Measurements from ENCODE around the gene TVP23A.

Gene TVP23A

GRCh38 chr16:10817963-10818941 lies at the start of gene TVP23A:
TSS of gene TVP23A (minus strand) at chr16:10818794. CDS start at chr16:10818493, 301 bp downstream.
- DNase-seq, result no peak

DNA sequence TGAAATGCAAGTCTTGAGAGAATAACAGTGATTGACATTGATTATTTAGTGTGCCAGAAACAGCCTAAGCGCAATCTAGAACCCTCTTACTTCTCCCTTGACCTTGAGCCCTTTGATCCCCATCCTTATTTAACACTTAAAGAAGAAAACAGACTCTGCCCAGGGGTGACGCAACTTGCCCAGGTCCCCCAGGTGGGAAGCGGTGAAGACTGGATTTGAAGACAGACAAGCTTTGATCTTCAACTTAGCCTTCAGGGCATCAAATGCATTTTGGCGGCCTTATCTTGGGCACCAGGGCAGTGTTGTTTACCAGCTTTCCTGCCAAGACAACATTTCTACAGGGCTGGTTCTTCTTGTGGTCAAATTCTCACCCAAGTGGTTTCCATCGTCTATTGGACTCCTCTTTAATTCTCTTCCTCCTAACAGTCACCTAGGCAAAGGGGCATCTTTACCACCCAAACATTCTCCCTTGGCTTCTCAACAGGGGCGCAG lies 49.6 kb upstream of the TVP23A start:
- no peak for DNase-seq

DNA sequence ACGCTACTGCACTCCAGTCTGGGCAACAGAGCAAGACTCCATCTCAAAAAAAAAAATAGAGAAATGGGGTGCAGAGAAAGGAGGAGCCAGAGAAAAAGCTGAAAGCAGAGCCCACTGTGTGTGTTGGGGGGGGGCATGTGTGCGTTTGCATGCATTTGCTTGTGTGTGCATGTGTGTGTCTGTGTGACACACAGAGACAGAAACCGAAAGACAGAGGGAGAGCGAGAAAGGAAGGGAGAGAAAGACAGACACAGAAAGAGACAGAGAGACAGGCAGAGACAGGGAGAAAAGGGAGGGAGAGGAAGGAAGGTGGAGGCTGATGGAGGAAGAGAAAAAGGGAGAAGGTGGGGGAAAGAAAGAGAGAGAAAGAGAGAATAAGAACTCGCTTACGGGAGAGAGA lies 48.6 kb upstream of the TVP23A start:
- DNase-seq, result no peak

DNA sequence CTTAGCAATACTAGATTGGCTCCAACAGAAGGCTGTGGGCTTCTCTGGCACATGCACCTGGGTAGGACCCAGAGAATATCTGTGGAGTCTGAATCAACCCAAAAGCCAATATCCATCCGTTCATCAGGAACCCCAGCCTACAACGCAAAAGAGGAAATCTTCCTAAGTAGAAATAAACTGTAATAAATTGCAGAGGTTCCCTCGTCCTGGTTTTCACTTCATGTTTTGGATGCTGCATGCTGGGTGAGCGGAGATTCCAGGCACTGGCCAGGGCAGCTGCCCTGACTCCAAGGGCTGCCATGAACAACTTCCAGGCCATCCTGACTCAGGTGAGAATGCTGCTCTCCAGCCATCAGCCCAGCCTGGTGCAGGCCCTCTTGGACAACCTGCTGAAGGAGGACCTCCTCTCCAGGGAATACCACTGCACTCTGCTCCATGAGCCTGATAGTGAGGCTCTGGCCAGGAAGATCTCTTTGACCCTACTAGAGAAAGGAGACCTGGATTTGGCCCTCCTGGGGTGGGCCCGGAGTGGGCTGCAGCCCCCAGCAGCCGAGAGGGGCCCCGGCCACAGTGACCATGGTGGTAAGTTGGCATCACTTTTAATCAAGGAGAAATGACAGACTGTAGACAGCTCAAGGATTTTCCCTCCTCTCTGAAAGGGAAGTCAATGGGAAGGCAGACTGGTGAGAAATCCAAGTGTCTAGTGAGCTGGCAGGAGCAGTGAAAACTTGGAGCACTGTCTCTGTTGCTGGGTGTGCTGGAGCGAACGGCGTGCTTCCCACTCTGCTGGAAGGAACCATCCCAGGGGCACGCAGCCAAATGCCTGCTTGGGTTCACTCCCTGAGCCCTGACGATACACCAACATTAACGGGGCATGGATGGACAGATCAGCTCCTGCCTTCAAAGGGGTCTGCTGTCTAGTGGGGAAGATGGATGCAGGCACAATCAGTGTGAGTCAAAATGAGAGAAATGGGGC lies 47.7 kb upstream of the TVP23A start:
- no peak for DNase-seq

DNA sequence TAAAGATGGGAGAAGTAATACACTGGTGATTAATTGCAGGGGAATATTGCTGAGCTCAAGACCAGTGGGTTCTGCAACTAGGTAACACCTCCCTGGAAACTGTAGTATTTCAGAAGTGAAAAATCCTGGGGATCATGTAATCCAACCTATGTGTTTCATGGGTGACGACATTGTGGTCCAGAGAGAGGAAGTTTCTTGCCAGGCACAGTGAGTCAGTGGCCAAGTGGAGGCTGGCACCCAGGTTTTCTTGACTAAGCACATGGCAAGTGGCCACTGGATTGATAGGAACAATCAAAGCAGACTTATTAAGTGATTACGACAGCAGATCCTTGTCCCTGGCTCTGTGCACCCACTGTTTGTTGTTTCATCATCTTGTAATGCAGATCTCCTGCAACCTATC lies 43.8 kb upstream of the TVP23A start:
- no peak for DNase-seq

DNA sequence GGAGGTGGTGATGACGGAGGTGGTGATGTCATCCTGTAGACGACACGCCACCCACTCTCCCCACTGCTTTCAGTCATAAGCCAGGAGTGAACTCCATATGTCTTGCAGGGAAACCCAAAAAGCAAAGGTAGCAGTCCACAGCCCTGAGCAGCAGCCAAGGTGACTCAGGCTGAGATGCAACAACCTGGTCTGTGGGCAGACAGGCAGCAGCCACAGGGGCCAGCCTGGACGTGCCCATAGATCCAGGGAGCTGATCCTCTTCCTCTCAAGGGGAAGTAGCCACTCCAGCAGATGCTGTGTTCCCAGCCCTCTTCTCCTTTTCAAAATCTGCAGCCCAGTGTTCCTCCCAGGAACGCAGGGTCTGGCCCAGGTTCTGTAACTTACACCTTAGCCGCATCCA lies 41.1 kb upstream of the TVP23A start:
- DNase-seq, result no peak

GRCh38 chr16:10859020-10859419 lies 40.4 kb upstream of the TVP23A start:
- DNase-seq, result no peak

GRCh38 chr16:10858203-10858602 lies 39.6 kb upstream of the TVP23A start:
- DNase-seq, result no peak

DNA sequence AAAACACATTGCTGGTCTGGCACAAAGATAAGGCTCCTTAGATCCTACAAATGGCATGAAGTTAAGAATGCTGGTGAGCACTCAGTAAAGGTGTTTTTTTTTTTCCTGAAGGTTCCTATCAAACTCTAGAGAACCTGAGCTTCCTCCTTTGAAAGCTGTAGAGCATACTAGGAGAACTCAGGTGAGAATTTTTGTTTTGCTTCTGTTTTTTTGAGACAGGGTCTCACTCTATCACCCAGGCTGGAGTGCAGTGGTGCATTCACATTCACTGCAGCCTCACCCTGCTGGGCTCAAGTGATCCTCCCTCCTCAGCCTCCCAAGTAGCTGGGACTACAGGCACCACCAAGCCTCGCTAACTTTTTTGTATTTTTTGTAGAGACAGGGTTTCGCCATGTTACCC lies 37.4 kb upstream of the TVP23A start:
- no peak for DNase-seq

- no peak for DNase-seq
Measured at GRCh38 chr16:10852948-10853347, 34.4 kb upstream of the TVP23A start.

DNA sequence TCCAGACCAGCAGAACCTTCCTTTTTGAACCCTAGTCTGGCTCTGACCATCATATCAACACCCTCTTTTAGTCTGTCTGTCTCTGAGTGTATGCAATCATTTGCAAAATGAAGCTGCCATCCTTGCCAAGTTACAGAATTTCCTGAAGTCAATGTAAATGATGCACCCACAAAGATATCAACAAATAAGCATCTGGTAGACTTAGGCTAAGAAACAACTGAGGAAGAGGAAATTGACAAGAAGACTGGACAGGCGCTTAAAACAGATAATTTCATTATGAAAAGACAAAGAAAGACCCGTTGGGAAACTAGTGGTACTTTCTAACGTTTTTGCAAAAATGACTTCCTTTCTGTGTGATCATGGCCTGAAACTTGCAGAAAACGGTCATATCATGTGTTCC lies 33.7 kb upstream of the TVP23A start:
- DNase-seq, result no peak

DNA sequence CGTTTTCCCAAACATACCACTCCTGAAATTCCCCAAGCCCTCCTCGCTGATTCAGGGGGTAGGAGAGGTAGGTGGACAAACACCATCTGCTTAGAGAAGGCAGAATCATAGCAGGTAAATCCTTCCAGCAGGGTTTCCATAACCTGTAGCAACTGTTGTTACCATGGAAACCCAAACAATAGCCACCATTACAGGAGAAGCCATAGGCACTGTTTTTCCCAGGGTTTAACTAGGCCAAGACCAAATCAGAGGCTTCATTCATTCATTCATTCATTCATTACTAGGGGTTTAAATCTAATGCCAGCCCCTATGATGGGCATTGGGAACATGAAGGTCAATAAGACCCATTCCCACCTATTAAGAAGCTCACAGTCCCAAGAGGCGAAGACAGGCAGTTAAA lies 32.9 kb upstream of the TVP23A start:
- no peak for DNase-seq

DNA sequence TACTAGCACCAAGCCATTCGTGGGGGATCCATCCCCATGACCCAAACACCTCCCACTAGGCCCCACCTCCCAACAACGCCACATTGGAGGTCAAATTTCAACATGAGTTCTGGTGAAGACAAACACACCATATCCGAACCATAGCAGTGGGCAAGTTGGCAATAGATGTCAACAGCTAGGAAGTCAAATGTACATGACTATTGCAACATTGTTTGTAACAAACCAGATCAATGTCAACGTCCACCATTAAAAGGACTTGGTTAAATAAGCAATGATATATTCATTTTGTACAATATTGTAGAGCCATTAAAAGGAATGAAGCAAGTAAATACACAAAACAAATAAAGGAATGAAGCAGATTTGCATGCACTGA lies 31.9 kb upstream of the TVP23A start:
- no peak for DNase-seq

GRCh38 chr16:10849736-10850477 lies 31.3 kb upstream of the TVP23A start:
- DNase-seq, result no peak

- no peak for DNase-seq
Measured at GRCh38 chr16:10847176-10847575, 28.6 kb upstream of the TVP23A start.

DNA sequence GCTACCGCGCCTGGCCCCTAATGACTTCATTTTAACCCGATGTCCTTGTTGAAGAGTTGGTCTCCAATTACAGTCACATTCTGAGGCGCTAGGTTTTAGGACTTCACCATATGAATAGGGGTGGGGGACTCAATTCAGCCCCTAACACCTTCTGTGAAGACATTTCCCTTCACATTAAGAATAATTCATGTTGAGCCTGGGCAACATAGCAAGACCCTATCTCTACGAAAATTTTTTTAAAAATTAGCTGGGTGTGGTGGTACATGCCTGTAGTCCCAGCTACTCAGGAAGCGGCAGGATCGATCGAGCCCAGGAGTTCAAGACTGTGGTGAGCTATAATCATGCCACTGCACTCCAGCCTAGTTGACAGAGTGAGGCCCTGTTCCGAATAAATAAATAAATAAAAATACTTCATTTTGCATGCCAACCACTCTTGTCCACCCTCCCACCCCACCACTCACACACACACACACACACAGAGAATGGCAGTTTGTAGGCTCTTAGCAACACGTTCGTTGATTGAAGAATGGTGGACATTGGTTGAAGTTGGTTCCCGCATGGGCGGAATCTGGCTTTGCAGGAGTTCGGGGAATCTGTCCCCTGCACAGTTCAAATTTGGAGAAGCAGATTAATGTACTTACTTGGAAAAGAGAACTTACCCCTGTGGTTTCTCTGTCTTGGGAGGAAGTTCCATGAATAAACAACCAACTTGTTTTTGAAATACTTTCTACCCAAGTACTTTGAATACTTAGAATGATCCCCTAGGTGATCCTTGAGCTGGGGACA lies 27.8 kb upstream of the TVP23A start:
- no peak for DNase-seq

DNA sequence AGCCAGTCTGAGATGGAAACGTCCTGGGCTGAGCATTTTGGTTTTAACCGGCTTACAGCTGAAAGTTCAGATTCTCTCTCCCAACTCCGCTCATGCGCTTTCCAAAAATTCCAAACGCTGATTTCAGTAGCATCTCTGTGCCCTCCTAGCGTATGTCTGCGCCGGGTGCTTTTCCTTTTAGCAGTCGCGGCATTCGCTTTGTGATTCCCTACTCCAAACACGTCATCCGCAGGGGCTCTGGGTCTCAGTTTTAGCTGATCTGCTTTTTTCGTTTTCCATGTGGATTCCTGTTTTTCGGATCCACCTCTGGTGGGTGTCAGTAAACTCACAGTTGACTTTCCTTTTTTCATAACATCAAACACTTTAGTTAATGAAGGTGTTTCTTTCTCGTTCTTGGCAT lies 22.1 kb upstream of the TVP23A start:
- no peak for DNase-seq

DNA sequence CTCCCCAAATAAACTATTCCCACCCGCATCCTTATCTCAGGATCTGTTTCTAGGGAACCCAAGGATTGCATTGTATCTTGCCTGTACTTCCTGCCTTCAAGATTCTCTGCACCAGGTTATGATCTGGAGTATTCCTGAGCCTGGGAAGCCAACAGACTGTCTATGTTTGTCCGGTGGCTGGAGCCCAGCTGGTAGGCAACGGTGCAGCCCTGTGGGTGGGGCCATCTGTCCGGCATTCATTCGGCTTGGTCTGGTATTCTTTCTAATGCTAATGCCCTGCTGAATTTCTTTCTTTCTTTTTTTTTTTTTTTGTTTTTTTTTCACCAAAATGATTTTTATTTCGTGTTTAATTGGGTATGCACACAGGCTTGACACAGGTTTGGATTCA lies 20.7 kb upstream of the TVP23A start:
- DNase-seq, result no peak

DNA sequence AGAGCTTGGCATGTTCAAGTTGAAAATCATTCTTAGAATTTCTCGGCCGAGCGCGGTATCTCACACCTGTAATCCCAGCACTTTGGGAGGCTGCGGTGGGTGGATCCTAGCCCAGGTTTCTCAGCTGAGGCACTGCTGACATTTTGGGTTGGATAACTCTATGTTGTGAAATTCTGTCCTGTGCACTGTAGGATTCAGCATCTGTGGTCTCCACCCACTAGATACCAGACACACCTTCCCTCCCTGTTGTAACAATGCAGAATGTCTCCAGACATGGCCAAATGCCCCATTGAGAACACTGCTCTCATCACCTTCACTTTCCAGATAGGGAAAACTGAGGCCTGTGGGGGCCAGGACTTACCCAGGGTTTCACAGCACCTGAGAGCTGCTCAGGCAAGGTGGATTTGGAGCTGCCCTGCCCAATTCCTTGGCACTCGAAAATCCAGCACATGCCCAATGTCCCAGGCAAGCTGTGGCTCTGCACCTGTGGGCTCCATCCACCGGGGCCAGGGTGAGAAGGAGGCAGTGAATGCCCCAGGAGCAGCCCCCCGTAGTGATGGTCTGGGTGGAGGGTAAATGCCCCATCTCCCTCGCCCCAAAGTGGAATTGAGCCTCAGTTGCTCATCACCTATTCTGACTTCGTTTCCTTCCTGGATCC lies 20.2 kb upstream of the TVP23A start:
- DNase-seq, result no peak

- DNase-seq, result no peak
Measured at GRCh38 chr16:10836174-10836853, 17.7 kb upstream of the TVP23A start.

All from activated CD4-positive, CD25-positive, alpha-beta regulatory T cell (primary cell).